Measurements from ENCODE around the gene PACRG. TPM values are rescaled to one million over a fixed set of nuclear protein-coding genes. Genes with fewer than 3 reads are reported as not detected.

The PACRG gene
- polyA plus RNA-seq, 1 donor, result 1.5 TPM

DNA sequence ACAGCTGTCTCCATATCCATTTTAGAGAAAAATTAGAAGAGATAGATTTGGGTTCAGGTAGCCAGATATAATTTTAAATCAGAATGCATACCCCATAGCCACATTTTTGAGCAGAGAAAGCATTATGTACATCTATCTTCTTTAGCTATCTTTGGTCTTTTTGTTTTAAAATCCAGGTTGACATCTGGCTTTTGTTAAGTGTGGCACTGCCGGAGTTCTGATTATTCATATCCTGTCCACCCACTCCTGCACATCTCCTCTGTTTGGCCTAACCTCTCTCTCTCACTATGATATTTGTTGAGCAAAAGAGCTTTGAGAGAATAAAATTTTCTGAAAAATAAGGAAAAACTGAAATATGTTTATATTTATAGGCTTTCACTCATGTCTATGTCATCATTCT is 189.7 kb downstream of the PACRG start:
- H3K4me3 ChIP-seq (ENCODE audit: low read length), result no peak overlapping the region
- no peak overlapping the region for H3K27ac ChIP-seq (ENCODE audit: low read length)
- H3K36me3 ChIP-seq (ENCODE audit: control insufficient read depth, insufficient read depth, low read length), result no peaks in the 10 kb centered on the region
- no peak for DNase-seq
- H3K4me1 ChIP-seq (ENCODE audit: control insufficient read depth, insufficient read depth, low read length), result no peaks in the 10 kb centered on the region
- 67% methylated on average over 1 of the region's 1 CpG for WGBS (ENCODE audit: insufficient coverage, low lambda C conversion rate)
- H3K9me3 ChIP-seq (ENCODE audit: control insufficient read depth, low read depth, low read length), result no peaks in the 10 kb centered on the region
- no peaks in the 10 kb centered on the region for H3K27me3 ChIP-seq (ENCODE audit: control insufficient read depth, insufficient read depth, low read length)

DNA sequence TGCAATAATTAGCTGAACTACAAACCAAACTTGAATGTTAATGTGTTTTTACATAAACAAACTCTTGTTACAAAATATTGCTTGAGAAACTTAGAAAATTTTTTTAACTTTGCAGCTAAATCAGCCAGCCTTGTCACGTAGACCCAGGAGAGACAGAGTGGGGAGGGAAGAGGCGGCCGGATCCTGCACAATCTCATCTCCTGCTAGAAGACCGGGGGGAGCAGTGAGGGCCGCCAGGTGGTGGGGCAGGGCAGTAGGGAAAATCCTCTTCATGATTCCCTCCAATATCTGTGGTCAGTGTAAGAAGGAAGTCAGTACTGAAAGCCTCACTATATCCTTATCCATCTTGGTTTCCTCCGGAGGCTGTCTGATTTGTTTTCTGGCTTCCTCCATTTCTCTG is 193.3 kb downstream of the PACRG start:
- H3K27me3 ChIP-seq (ENCODE audit: control insufficient read depth, insufficient read depth, low read length), result no peaks in the 10 kb centered on the region
- no peaks in the 10 kb centered on the region for H3K4me1 ChIP-seq (ENCODE audit: control insufficient read depth, insufficient read depth, low read length)
- DNase-seq, result no peak
- 100% methylated on average over 2 of the region's 6 CpGs for WGBS (ENCODE audit: insufficient coverage, low lambda C conversion rate)
- no peaks in the 10 kb centered on the region for H3K9me3 ChIP-seq (ENCODE audit: control insufficient read depth, low read depth, low read length)
- H3K36me3 ChIP-seq (ENCODE audit: control insufficient read depth, insufficient read depth, low read length), result no peaks in the 10 kb centered on the region
- no peak overlapping the region for H3K4me3 ChIP-seq (ENCODE audit: low read length)
- H3K27ac ChIP-seq (ENCODE audit: low read length), result no peak overlapping the region

DNA sequence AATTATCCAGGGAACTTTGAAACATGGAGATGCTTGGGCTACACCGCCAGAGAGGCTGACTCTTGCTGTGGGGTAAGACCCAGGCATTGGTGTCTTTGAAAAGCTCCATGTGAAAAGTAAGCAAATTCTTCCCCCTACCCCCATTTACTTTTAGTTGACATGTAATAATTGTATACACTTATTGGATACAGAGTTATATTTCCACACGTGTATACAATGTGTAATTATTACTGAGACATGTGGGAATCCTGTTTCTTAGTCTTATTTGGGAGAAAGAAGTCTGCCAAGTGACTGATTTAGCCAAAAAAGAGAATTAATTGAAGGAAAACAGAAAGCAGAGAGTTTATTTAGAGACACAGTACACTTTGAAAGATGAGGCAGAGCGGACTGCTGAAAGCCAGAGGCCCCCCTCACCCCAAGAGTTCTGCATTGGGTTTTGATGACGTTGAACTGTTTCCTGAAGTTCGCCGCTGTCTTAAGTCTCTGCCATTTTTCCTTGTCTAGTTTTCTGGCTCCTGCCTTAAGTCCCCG is 193.8 kb downstream of the PACRG start:
- no peaks in the 10 kb centered on the region for H3K36me3 ChIP-seq (ENCODE audit: control insufficient read depth, insufficient read depth, low read length)
- peak in 1 of 2 donors; percentile 2 for DNase-seq
- no peaks in the 10 kb centered on the region for H3K27me3 ChIP-seq (ENCODE audit: control insufficient read depth, insufficient read depth, low read length)
- H3K9me3 ChIP-seq (ENCODE audit: control insufficient read depth, low read depth, low read length), result no peaks in the 10 kb centered on the region
- WGBS (ENCODE audit: insufficient coverage, low lambda C conversion rate), result 80% methylated on average over 1 of the region's 7 CpGs
- no peak overlapping the region for H3K4me3 ChIP-seq (ENCODE audit: low read length)
- no peak overlapping the region for H3K27ac ChIP-seq (ENCODE audit: low read length)
- no peaks in the 10 kb centered on the region for H3K4me1 ChIP-seq (ENCODE audit: control insufficient read depth, insufficient read depth, low read length)

DNA sequence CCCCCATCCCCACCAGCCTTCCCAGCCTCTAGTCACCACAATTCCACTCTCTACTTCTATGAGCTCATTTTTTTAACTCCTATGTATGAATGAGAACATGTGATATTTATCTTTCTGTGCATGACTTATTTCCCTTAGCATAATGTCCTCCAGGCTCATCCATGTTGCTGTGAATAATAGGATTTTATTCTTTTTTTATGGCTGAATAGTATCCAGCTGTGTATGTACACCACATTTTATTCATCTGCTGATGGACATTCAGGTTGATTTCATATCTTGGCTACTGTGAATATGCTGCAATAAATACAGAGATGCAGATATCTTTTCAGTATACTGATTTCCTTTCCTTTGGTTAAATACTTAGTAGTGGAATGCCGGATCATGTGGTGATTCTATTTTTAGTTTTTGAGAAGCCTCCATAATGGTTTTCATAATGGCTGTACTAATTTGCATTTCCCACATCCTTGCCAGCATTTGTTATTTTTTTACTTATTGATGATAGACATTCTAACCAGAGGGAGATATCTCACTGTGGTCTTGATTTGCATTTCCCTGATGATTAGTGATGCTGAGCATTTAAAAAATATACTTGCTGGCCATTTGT is 194.9 kb downstream of the PACRG start:
- no peak for DNase-seq
- Histone ChIP-seq H3K9me3 (ENCODE audit: control insufficient read depth, low read depth, low read length) (no peaks in the 10 kb centered on the region), H3K27ac (ENCODE audit: low read length) (no peak overlapping the region), H3K36me3 (ENCODE audit: control insufficient read depth, insufficient read depth, low read length) (no peaks in the 10 kb centered on the region), H3K4me3 (ENCODE audit: low read length) (no peak overlapping the region), H3K27me3 (ENCODE audit: control insufficient read depth, insufficient read depth, low read length) (no peaks in the 10 kb centered on the region), H3K4me1 (ENCODE audit: control insufficient read depth, insufficient read depth, low read length) (no peaks in the 10 kb centered on the region)
- WGBS (ENCODE audit: insufficient coverage, low lambda C conversion rate), result no CpG with 5 or more reads among the region's 1 CpG

DNA sequence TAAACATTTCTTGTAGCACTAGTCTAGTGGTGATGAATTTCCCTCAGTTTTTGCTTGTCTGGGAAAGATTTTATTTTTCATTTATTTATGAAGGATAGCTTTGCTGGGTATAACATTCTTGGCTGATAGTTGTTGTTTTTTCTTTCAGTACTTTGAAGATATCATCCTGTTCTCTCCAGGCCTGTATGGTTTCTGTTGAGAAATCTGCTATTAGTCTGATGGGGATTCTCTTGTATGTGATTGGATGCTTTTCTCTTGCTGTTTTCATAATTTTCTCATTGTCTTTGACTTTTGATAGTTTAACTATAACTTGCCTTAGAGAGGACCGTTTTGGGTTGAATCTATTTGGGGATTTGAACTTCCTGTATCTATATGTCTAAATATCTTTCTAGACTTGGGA is 207.1 kb downstream of the PACRG start:
- H3K36me3 ChIP-seq (ENCODE audit: control insufficient read depth, insufficient read depth, low read length), result no peaks in the 10 kb centered on the region
- no peak overlapping the region for H3K27ac ChIP-seq (ENCODE audit: low read length)
- H3K4me1 ChIP-seq (ENCODE audit: control insufficient read depth, insufficient read depth, low read length), result no peaks in the 10 kb centered on the region
- no CpG with 5 or more reads among the region's 1 CpG for WGBS (ENCODE audit: insufficient coverage, low lambda C conversion rate)
- DNase-seq, result no peak
- no peaks in the 10 kb centered on the region for H3K27me3 ChIP-seq (ENCODE audit: control insufficient read depth, insufficient read depth, low read length)
- H3K9me3 ChIP-seq (ENCODE audit: control insufficient read depth, low read depth, low read length), result no peaks in the 10 kb centered on the region
- H3K4me3 ChIP-seq (ENCODE audit: low read length), result no peak overlapping the region

DNA sequence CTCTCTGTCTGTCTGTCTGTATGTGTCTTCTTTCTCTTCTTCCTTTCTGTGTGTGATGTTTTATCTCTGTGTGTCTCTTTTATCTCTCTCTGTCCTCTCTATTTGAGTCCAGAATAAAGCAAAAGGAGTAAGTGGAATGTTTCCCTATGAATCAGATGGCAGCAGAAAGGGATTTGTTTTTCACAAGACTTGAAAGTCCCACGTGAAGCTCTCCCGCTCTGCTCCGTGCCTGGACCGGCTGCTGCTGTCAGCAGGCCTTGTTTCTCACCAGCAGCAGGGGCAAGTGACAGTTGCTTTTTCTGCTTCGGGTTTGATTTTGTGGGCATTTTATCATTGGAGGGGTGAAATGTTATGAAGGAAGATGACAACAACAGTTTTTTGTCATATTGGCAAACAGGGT is 212.7 kb downstream of the PACRG start:
- WGBS (ENCODE audit: insufficient coverage, low lambda C conversion rate), result no CpG with 5 or more reads among the region's 5 CpGs

DNA sequence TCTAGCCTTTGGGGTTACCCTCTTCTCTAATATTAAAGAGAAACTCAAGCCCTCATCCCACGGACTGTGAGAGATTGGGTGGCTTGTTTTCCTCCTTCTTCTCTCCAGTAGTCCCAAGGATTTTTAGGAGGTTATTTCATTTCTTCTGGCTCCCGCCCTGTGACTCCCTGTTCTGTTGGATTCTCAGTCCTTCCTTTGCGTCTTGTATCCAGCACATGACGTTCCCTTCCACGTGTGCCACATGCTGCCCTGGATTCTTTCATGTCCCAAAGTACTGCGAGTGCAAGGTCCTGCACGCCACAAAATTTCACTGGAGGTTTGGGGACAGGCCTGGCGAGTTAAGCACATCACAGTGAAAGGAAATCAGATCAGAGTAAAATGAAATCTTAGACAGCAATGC is 213.4 kb downstream of the PACRG start:
- H3K27ac ChIP-seq (ENCODE audit: low read length), result no peak overlapping the region
- WGBS (ENCODE audit: insufficient coverage, low lambda C conversion rate), result 60% methylated on average over 4 of the region's 8 CpGs
- DNase-seq, result peak in 1 of 2 donors; percentile 45
- H3K27me3 ChIP-seq (ENCODE audit: control insufficient read depth, insufficient read depth, low read length), result no peaks in the 10 kb centered on the region
- H3K36me3 ChIP-seq (ENCODE audit: control insufficient read depth, insufficient read depth, low read length), result no peaks in the 10 kb centered on the region
- H3K4me3 ChIP-seq (ENCODE audit: low read length), result no peak overlapping the region
- H3K4me1 ChIP-seq (ENCODE audit: control insufficient read depth, insufficient read depth, low read length), result peaks cover 4% of the 10 kb centered on the region
- peaks cover 12% of the 10 kb centered on the region for H3K9me3 ChIP-seq (ENCODE audit: control insufficient read depth, low read depth, low read length)

More for the DNA sequence above, 212.7 kb downstream of the PACRG start:
- peaks cover 4% of the 10 kb centered on the region for H3K4me1 ChIP-seq (ENCODE audit: control insufficient read depth, insufficient read depth, low read length)
- H3K4me3 ChIP-seq (ENCODE audit: low read length), result no peak overlapping the region
- no peak overlapping the region for H3K27ac ChIP-seq (ENCODE audit: low read length)
- H3K9me3 ChIP-seq (ENCODE audit: control insufficient read depth, low read depth, low read length), result peaks cover 12% of the 10 kb centered on the region
- no peaks in the 10 kb centered on the region for H3K27me3 ChIP-seq (ENCODE audit: control insufficient read depth, insufficient read depth, low read length)
- no peaks in the 10 kb centered on the region for H3K36me3 ChIP-seq (ENCODE audit: control insufficient read depth, insufficient read depth, low read length)
- no peak for DNase-seq

DNA sequence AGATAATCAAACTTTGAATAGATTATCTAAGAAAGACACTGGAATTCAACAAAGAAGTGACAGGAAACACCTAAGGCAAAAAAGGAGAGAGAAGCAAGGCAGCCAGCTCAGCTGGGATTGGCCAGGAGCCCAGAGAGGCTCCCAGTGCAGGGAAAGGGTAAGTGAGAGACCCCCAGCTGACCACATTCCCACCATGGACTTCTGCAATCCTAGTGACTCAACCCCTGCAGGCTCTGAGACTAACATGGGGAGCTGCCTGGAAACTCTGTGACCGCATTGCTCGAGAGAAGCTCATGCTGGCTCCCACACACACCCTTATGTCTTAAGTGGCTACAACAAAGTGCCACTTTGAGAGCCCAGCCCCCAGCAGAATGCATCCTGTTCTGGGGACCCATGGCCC is 215.1 kb downstream of the PACRG start:
- no CpG with 5 or more reads among the region's 2 CpGs for WGBS (ENCODE audit: insufficient coverage, low lambda C conversion rate)
- Histone ChIP-seq H3K27me3 (ENCODE audit: control insufficient read depth, insufficient read depth, low read length) (no peaks in the 10 kb centered on the region), H3K4me1 (ENCODE audit: control insufficient read depth, insufficient read depth, low read length) (peaks cover 4% of the 10 kb centered on the region), H3K27ac (ENCODE audit: low read length) (no peak overlapping the region), H3K9me3 (ENCODE audit: control insufficient read depth, low read depth, low read length) (peaks cover 12% of the 10 kb centered on the region), H3K36me3 (ENCODE audit: control insufficient read depth, insufficient read depth, low read length) (no peaks in the 10 kb centered on the region), H3K4me3 (ENCODE audit: low read length) (no peak overlapping the region)
- no peak for DNase-seq

DNA sequence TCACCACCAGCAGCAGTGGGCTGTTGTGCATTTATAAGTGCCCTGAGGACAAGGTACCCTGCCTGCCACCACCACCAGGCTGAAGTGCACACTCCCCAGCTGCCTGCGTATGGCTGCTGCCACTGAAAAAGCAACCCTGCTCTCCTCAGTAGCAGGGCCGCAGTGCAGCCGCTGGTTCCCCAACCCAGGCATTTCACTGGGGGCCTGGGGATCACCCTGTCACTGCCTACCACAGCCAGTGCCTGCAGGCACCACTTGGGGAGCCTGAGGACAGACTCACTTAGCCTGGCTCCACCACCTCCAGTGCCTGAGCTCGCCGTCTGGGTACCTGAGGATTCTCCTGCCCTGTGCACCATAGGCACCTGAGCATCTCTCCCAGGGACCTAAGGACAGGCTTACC is 215.6 kb downstream of the PACRG start:
- Histone ChIP-seq H3K4me3 (ENCODE audit: low read length) (no peak overlapping the region), H3K4me1 (ENCODE audit: control insufficient read depth, insufficient read depth, low read length) (peaks cover 4% of the 10 kb centered on the region), H3K36me3 (ENCODE audit: control insufficient read depth, insufficient read depth, low read length) (no peaks in the 10 kb centered on the region), H3K27me3 (ENCODE audit: control insufficient read depth, insufficient read depth, low read length) (no peaks in the 10 kb centered on the region), H3K27ac (ENCODE audit: low read length) (no peak overlapping the region), H3K9me3 (ENCODE audit: control insufficient read depth, low read depth, low read length) (peaks cover 12% of the 10 kb centered on the region)
- no CpG with 5 or more reads among the region's 5 CpGs for WGBS (ENCODE audit: insufficient coverage, low lambda C conversion rate)
- no peak for DNase-seq

DNA sequence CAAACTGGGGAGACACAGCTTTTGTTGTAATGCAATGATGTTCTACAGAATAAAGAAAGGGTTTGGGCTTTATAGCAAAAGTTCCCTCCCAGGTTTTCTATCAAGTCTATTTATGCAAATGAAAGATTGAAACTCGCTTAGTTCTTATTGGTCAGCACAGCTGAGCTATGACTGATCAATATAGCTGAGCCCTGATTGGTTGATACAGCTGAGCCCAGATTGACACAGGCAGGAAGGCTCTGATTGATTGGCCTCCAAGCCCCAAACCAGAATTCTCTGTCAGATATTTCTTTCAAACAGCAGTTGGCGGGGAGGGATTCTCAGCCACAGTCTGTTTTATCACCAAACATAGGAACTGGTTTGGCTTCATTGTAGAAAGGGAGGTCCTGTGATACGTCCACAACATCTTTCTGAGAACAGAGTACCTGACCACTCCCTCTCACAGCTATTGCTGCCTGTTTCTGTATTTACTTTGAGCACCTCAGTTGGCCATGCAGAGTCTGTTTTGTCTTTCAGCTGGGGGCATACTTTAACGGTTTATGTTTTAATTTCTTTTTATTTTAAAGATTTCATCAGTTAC is 223.5 kb downstream of the PACRG start:
- Histone ChIP-seq H3K27me3 (ENCODE audit: control insufficient read depth, insufficient read depth, low read length) (no peaks in the 10 kb centered on the region), H3K4me1 (ENCODE audit: control insufficient read depth, insufficient read depth, low read length) (no peaks in the 10 kb centered on the region), H3K36me3 (ENCODE audit: control insufficient read depth, insufficient read depth, low read length) (no peaks in the 10 kb centered on the region), H3K27ac (ENCODE audit: low read length) (no peak overlapping the region), H3K9me3 (ENCODE audit: control insufficient read depth, low read depth, low read length) (no peaks in the 10 kb centered on the region), H3K4me3 (ENCODE audit: low read length) (no peak overlapping the region)
- DNase-seq, result no peak
- 83% methylated on average over 1 of the region's 4 CpGs for WGBS (ENCODE audit: insufficient coverage, low lambda C conversion rate)

DNA sequence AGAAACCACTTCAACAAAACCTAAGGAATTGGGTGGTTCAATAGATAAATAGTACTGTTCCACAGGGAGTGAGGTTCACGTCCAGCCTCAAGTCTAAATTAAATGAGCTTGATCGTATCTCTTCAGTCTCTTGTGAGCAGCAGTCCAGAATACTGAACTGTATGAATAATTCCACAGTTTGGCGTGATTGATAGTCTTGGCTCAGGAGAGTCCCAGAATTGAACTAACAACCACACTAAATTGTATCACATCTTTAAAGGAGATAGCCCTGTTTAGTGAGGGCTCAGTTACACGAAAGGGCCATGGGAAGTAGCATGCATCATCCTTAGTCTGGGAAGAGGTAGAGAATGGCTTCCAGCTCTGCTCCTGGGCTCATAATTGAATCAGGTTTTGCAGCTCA is 224.6 kb downstream of the PACRG start:
- DNase-seq, result no peak
- no peaks in the 10 kb centered on the region for H3K9me3 ChIP-seq (ENCODE audit: control insufficient read depth, low read depth, low read length)
- H3K4me3 ChIP-seq (ENCODE audit: low read length), result no peak overlapping the region
- H3K27me3 ChIP-seq (ENCODE audit: control insufficient read depth, insufficient read depth, low read length), result no peaks in the 10 kb centered on the region
- no peak overlapping the region for H3K27ac ChIP-seq (ENCODE audit: low read length)
- H3K4me1 ChIP-seq (ENCODE audit: control insufficient read depth, insufficient read depth, low read length), result no peaks in the 10 kb centered on the region
- no peaks in the 10 kb centered on the region for H3K36me3 ChIP-seq (ENCODE audit: control insufficient read depth, insufficient read depth, low read length)
- WGBS (ENCODE audit: insufficient coverage, low lambda C conversion rate), result no CpG with 5 or more reads among the region's 4 CpGs
